ENCODE measurements around the gene VAT1L. TPM values are rescaled to one million over a fixed set of nuclear protein-coding genes. Genes with fewer than 3 reads are reported as not detected.

Gene VAT1L
- total RNA-seq, 1 experiment from 2014 or later, result 0.10 TPM

GRCh38 chr16:77836801-77837200 is 48.4 kb downstream of the VAT1L start:
- no peaks in the 10 kb centered on the region for H3K9me3 ChIP-seq (ENCODE audit: control insufficient read depth in 1 of 2, insufficient read depth in 1 of 2, low read depth in 1 of 2, low read length in 2 of 2)
- ATAC-seq, result no peak
- intact Hi-C loops (cut with micrococcal nuclease), result loop anchor here (5.0 kb wide), 1 partner anchor 50 kb away; no protein-coding TSS in a partner anchor
- no peaks in the 10 kb centered on the region for H4K20me1 ChIP-seq (ENCODE audit: insufficient read depth)
- no peak overlapping the region for H3K4me3 ChIP-seq (replicated peaks in 1 of 2; ENCODE audit: low read depth in 1 of 2, low read length in 2 of 2)
- no peak overlapping the region for H3K9ac ChIP-seq (ENCODE audit: low read length)
- no peak for DNase-seq (ENCODE audit: low read depth, low spot score)
- H3K27ac ChIP-seq (ENCODE audit: low read depth, low read length), result no peak overlapping the region
- H3K4me2 ChIP-seq (ENCODE audit: low read length), result no peak overlapping the region
- BruUV-seq (replicated peaks), result no TSS peak
- H3K79me2 ChIP-seq (ENCODE audit: insufficient read depth, low read length), result no peaks in the 10 kb centered on the region
- H3K36me3 ChIP-seq (ENCODE audit: control insufficient read depth in 1 of 2, insufficient read depth in 2 of 2, low read length in 2 of 2), result no peaks in the 10 kb centered on the region
- H3K4me1 ChIP-seq (ENCODE audit: control insufficient read depth in 1 of 2, insufficient read depth in 2 of 2, low read length in 2 of 2), result peaks cover 0 to 5% of the 10 kb centered on the region in 2 experiments; a peak in 1 of 4 replicates
- no peak overlapping the region for H2AFZ ChIP-seq (ENCODE audit: low read depth, low read length, poor library complexity, severe bottlenecking)
- peaks cover 37% of the 10 kb centered on the region for H3K27me3 ChIP-seq (ENCODE audit: insufficient read depth, low read length)
- POLR2A ChIA-PET, result no interaction called here
- TF ChIP-seq POLR2AphosphoS5 (IDR thresholded peaks at IDR 0.05; ENCODE audit: low read depth, low read length), result no peak
- no peak for TF ChIP-seq ATF3 (IDR thresholded peaks at IDR 0.05)
- no peak for TF ChIP-seq FOSL1 (IDR thresholded peaks at IDR 0.05; ENCODE audit: low read depth)
- no peak for TF ChIP-seq CTCF (IDR thresholded peaks at IDR 0.05 in 2 of 3, conservative IDR thresholded peaks at IDR 0.05 in 1 of 3; ENCODE audit: borderline replicate concordance in 1 of 3, insufficient read depth in 1 of 3, low read depth in 2 of 3, low read length in 2 of 3)
- no peak for TF ChIP-seq EGR1 (IDR thresholded peaks at IDR 0.05; ENCODE audit: low read depth)
- no peak for TF ChIP-seq JUND (IDR thresholded peaks at IDR 0.05)
- TF ChIP-seq SIN3A (IDR thresholded peaks at IDR 0.05; ENCODE audit: low read depth), result no peak
- TF ChIP-seq POLR2A (IDR thresholded peaks at IDR 0.05; ENCODE audit: borderline replicate concordance, extremely low read depth, insufficient read depth, insufficient read length), result no peak
- TF ChIP-seq YY1 (IDR thresholded peaks at IDR 0.05; ENCODE audit: extremely low read depth, insufficient replicate concordance, low read depth, low read length), result no peak
- no peak for TF ChIP-seq EZH2phosphoT487 (IDR thresholded peaks at IDR 0.05; ENCODE audit: borderline replicate concordance)
- TF ChIP-seq SP1 (IDR thresholded peaks at IDR 0.05; ENCODE audit: low read depth), result no peak
- TF ChIP-seq CEBPB (IDR thresholded peaks at IDR 0.05; ENCODE audit: low read depth), result no peak
- no peak for TF ChIP-seq ELF1 (IDR thresholded peaks at IDR 0.05; ENCODE audit: borderline replicate concordance, low read depth)
- no peak for TF ChIP-seq MAX (IDR thresholded peaks at IDR 0.05)
- TF ChIP-seq RAD21 (IDR thresholded peaks at IDR 0.05; ENCODE audit: low read depth), result no peak
- no peak for TF ChIP-seq CBX3 (IDR thresholded peaks at IDR 0.05; ENCODE audit: low read depth)
- RAD21 ChIA-PET (ENCODE audit: low non-redundant PET in 1 of 2, low total read pairs in 2 of 2, uncharacterized antibody in 2 of 2, unreplicated experiment in 2 of 2), result no interaction called here
- no peaks in the 10 kb centered on the region for H3K9me2 ChIP-seq (ENCODE audit: insufficient read depth)
- CTCF ChIA-PET, result no interaction called here
